HEK293 (cell line): ENCODE data around the gene CACNA1D.

Experiments used
- CTCF ChIA-PET: fragments of 350-600 bp; formaldehyde crosslinking; extraction: SDS; loops from one replicate; lab custom pipeline; 2021; ENCODE audit warnings: antibody characterized with exemption; lab: Yijun Ruan, JAX
- POLR2A ChIA-PET: fragments of 300-600 bp; formaldehyde crosslinking; extraction: SDS; loops from one replicate; lab custom pipeline; 2020; ENCODE audit warnings: antibody characterized with exemption, inconsistent platforms; lab: Yijun Ruan, JAX
- H3K27ac ChIP-seq: fragments of 200-500 bp; sonication (Bioruptor generic); 2 replicates; pipeline ENCODE4 v1.5.1; 2014; ENCODE audit warnings: low read depth, low read length, control low read depth, inconsistent platforms; ENCODE audit errors: extremely low read depth
- H3K36me3 ChIP-seq, 2 experiments: fragments of 200-500 bp in 1 of 2; sonication (Bioruptor generic) in 1 of 2; 1 replicate in 1 of 2; 2 replicates in 1 of 2; pipeline ENCODE4 v1.5.1; 2014 to 2017; ENCODE audit warnings: inconsistent platforms in 2 of 2, low read length in 2 of 2; ENCODE audit not compliant: control insufficient read depth in 2 of 2, insufficient read depth in 1 of 2
- H3K4me1 ChIP-seq: fragments of 200-500 bp; sonication (Bioruptor generic); 2 replicates; pipeline ENCODE4 v1.5.1; 2014; ENCODE audit warnings: mild to moderate bottlenecking, low read length, inconsistent platforms; ENCODE audit not compliant: control insufficient read depth, insufficient read depth
- H3K4me3 ChIP-seq: 2 replicates; pipeline ENCODE4 v1.5.1; 2011; ENCODE audit warnings: low read depth, mild to moderate bottlenecking, control low read depth, low read length, moderate library complexity
- H3K9me3 ChIP-seq: fragments of 200-500 bp; sonication (Bioruptor generic); 2 replicates; pipeline ENCODE4 v1.5.1; 2014; ENCODE audit warnings: low read depth, low read length, inconsistent platforms; ENCODE audit not compliant: control insufficient read depth, insufficient read depth
- EGR2 ChIP-seq: fragments of 450-650 bp; formaldehyde crosslinking; IDR thresholded peaks from 2 replicates; pipeline ENCODE4 v1.5.1; 2016; ENCODE audit warnings: low read depth, missing biosample characterization, missing genetic modification characterization
- GLIS1 ChIP-seq: fragments of 450-650 bp; formaldehyde crosslinking; IDR thresholded peaks from 2 replicates; pipeline ENCODE4 v1.5.1; 2016; ENCODE audit warnings: missing biosample characterization, missing genetic modification characterization
- KLF9 ChIP-seq: fragments of 450-650 bp; formaldehyde crosslinking; IDR thresholded peaks from 2 replicates; pipeline ENCODE4 v1.5.1; 2016; ENCODE audit warnings: missing biosample characterization, missing genetic modification characterization, low read depth
- MEIS1 ChIP-seq: sonication (generic); formaldehyde crosslinking; IDR thresholded peaks from 2 replicates; pipeline ENCODE4 v1.8.1; 2022; ENCODE audit warnings: missing genetic modification reagents, mild to moderate bottlenecking, borderline replicate concordance
- PRDM10 ChIP-seq: fragments of 450-650 bp; formaldehyde crosslinking; IDR thresholded peaks from 2 replicates; pipeline ENCODE4 v1.5.1; 2016; ENCODE audit warnings: missing biosample characterization, missing genetic modification characterization
- REST ChIP-seq: fragments of 450-650 bp; formaldehyde crosslinking; IDR thresholded peaks from 2 replicates; pipeline ENCODE4 v1.5.1; 2016; ENCODE audit warnings: missing biosample characterization, missing genetic modification characterization
- SP2 ChIP-seq: fragments of 450-650 bp; formaldehyde crosslinking; IDR thresholded peaks from 2 replicates; pipeline ENCODE4 v1.5.1; 2016; ENCODE audit warnings: missing biosample characterization, missing genetic modification characterization
- SP7 ChIP-seq: fragments of 450-650 bp; formaldehyde crosslinking; IDR thresholded peaks from 2 replicates; pipeline ENCODE4 v1.5.1; 2016; ENCODE audit warnings: missing biosample characterization, missing genetic modification characterization
- ZBTB48 ChIP-seq: fragments of 450-650 bp; formaldehyde crosslinking; IDR thresholded peaks from 2 replicates; pipeline ENCODE4 v1.5.1; 2016; ENCODE audit warnings: missing biosample characterization, missing genetic modification characterization
- ZNF23 ChIP-seq: fragments of 450-650 bp; formaldehyde crosslinking; IDR thresholded peaks from 2 replicates; pipeline ENCODE4 v1.5.1; 2016; ENCODE audit warnings: missing biosample characterization, missing genetic modification characterization, borderline replicate concordance
- ZNF274 ChIP-seq, 2 experiments: fragments of 200-500 bp in 1 of 2; fragments of 450-650 bp in 1 of 2; sonication (Bioruptor generic) in 1 of 2; formaldehyde crosslinking in 1 of 2; IDR thresholded peaks; 2 replicates each; pipeline versions ENCODE4 v1.5.1 to v1.6.1; 2014 to 2016; ENCODE audit warnings: borderline replicate concordance in 1 of 2, inconsistent platforms in 1 of 2, low read length in 1 of 2, missing biosample characterization in 1 of 2, missing genetic modification characterization in 1 of 2
- ZNF302 ChIP-seq: fragments of 450-650 bp; formaldehyde crosslinking; IDR thresholded peaks from 2 replicates; pipeline ENCODE4 v1.5.1; 2016; ENCODE audit warnings: missing biosample characterization, missing genetic modification characterization, low read depth
- ZNF350 ChIP-seq: fragments of 450-650 bp; formaldehyde crosslinking; IDR thresholded peaks from 2 replicates; pipeline ENCODE4 v1.5.0; 2017; ENCODE audit warnings: missing biosample characterization, mild to moderate bottlenecking, missing genetic modification characterization
- ZNF416 ChIP-seq: fragments of 450-650 bp; formaldehyde crosslinking; IDR thresholded peaks from 2 replicates; pipeline ENCODE4 v1.5.1; 2016; ENCODE audit warnings: missing biosample characterization, missing genetic modification characterization
- ZNF426 ChIP-seq: fragments of 450-650 bp; formaldehyde crosslinking; IDR thresholded peaks from 2 replicates; pipeline ENCODE4 v1.5.1; 2017; ENCODE audit warnings: missing biosample characterization, missing genetic modification characterization, mild to moderate bottlenecking, inconsistent platforms, moderate library complexity
- ZNF580 ChIP-seq: fragments of 450-650 bp; formaldehyde crosslinking; IDR thresholded peaks from 2 replicates; pipeline ENCODE4 v1.5.1; 2016; ENCODE audit warnings: missing biosample characterization, missing genetic modification characterization
- ZNF658 ChIP-seq: fragments of 450-650 bp; formaldehyde crosslinking; IDR thresholded peaks from 2 replicates; pipeline ENCODE4; 2016; ENCODE audit warnings: missing biosample characterization, missing genetic modification characterization
- ZNF664 ChIP-seq: fragments of 450-650 bp; formaldehyde crosslinking; IDR thresholded peaks from 2 replicates; pipeline ENCODE4 v1.5.1; 2016; ENCODE audit warnings: missing biosample characterization, missing genetic modification characterization
- ZNF701 ChIP-seq: fragments of 450-650 bp; formaldehyde crosslinking; IDR thresholded peaks from 2 replicates; pipeline ENCODE4 v1.5.1; 2016; ENCODE audit warnings: missing biosample characterization, missing genetic modification characterization
- ZNF707 ChIP-seq: fragments of 450-650 bp; formaldehyde crosslinking; IDR thresholded peaks from 2 replicates; pipeline ENCODE4 v1.5.1; 2016; ENCODE audit warnings: missing biosample characterization, missing genetic modification characterization
- ZNF76 ChIP-seq: fragments of 450-650 bp; formaldehyde crosslinking; IDR thresholded peaks from 2 replicates; pipeline ENCODE4; 2016; ENCODE audit warnings: low read depth, missing biosample characterization, missing genetic modification characterization, borderline replicate concordance
- ZNF792 ChIP-seq: fragments of 450-650 bp; formaldehyde crosslinking; IDR thresholded peaks from 2 replicates; pipeline ENCODE4 v1.5.1; 2016; ENCODE audit warnings: missing biosample characterization, missing genetic modification characterization

The CACNA1D gene

GRCh38 chr3:53597136-53597915, 102.9 kb downstream of the CACNA1D start:
- Histone ChIP-seq H3K9me3 (no peaks in the 10 kb centered on the region), H3K4me1 (no peaks in the 10 kb centered on the region), H3K27ac (no peak overlapping the region), H3K4me3 (no peak overlapping the region), H3K36me3 (no peaks in the 10 kb centered on the region)
- CTCF ChIA-PET, result no interaction called here
- POLR2A ChIA-PET, result no interaction called here
- TF ChIP-seq ZNF350 (tag by site-specific recombination) (no peak), ZNF76 (tag by site-specific recombination) (no peak)

GRCh38 chr3:53599771-53600170, 105.4 kb downstream of the CACNA1D start:
- POLR2A ChIA-PET, result no interaction called here

GRCh38 chr3:53602866-53603265, 108.5 kb downstream of the CACNA1D start:
- TF ChIP-seq MEIS1 (CRISPR knock-in tag), result no peak
- no peak for TF ChIP-seq KLF9 (tag by site-specific recombination)
- TF ChIP-seq ZNF658, result no peak
- no peak for TF ChIP-seq ZNF664 (tag by site-specific recombination)
- no peak for TF ChIP-seq ZNF23
- TF ChIP-seq ZNF274 (IDR thresholded peaks at IDR 0.05; ENCODE audit: low read length), result no peak
- no peak for TF ChIP-seq ZNF274 (tag by site-specific recombination; IDR thresholded peaks at IDR 0.05; ENCODE audit: borderline replicate concordance)
- no peak for TF ChIP-seq PRDM10 (tag by site-specific recombination)
- no peak for TF ChIP-seq ZNF302 (tag by site-specific recombination)
- no peak for TF ChIP-seq ZNF792 (tag by site-specific recombination)
- no peak for TF ChIP-seq ZNF580 (tag by site-specific recombination)
- TF ChIP-seq EGR2 (tag by site-specific recombination), result no peak
- TF ChIP-seq GLIS1, result no peak
- Histone ChIP-seq H3K4me3 (no peak overlapping the region), H3K9me3 (no peaks in the 10 kb centered on the region), H3K4me1 (no peaks in the 10 kb centered on the region), H3K36me3 (no peaks in the 10 kb centered on the region), H3K27ac (no peak overlapping the region)
- ChIA-PET POLR2A (no interaction called here), CTCF (interaction anchor here (0.6 kb wide), 1 partner anchor 1445 kb away, joined by 4 read pairs; no protein-coding TSS in a partner anchor)

More at GRCh38 chr3:53599771-53600170, 105.4 kb downstream of the CACNA1D start:
- Histone ChIP-seq H3K36me3 (no peaks in the 10 kb centered on the region), H3K4me1 (no peaks in the 10 kb centered on the region), H3K27ac (no peak overlapping the region), H3K9me3 (no peaks in the 10 kb centered on the region), H3K4me3 (no peak overlapping the region)
- TF ChIP-seq ZNF707 (tag by site-specific recombination), result no peak
- no peak for TF ChIP-seq ZNF416 (tag by site-specific recombination)
- no peak for TF ChIP-seq ZBTB48 (tag by site-specific recombination)
- no peak for TF ChIP-seq ZNF76 (tag by site-specific recombination)
- no peak for TF ChIP-seq SP7 (tag by site-specific recombination)
- no peak for TF ChIP-seq SP2 (tag by site-specific recombination)
- no peak for TF ChIP-seq ZNF664 (tag by site-specific recombination)
- TF ChIP-seq REST, result no peak
- no peak for TF ChIP-seq ZNF426 (tag by site-specific recombination)
- TF ChIP-seq ZNF701, result no peak
- CTCF ChIA-PET, result no interaction called here
